GM19099 (cell line): ENCODE data around the gene CEACAM5.

ENCODE experiments used
- POLR2A ChIP-seq: IDR thresholded peaks from 3 replicates; pipeline ENCODE4 v1.6.1; 2011; ENCODE audit warnings: low read depth; ENCODE audit not compliant: insufficient read length; ENCODE audit errors: extremely low read depth

CEACAM5 gene

GRCh38 chr19:41696402-41697197 lies 11.8 kb upstream of the CEACAM5 start:
- no peak for TF ChIP-seq POLR2A

GRCh38 chr19:41697198-41697855 lies 11.1 kb upstream of the CEACAM5 start:
- no peak for TF ChIP-seq POLR2A

GRCh38 chr19:41698746-41699230 lies 9.6 kb upstream of the CEACAM5 start:
- no peak for TF ChIP-seq POLR2A

DNA sequence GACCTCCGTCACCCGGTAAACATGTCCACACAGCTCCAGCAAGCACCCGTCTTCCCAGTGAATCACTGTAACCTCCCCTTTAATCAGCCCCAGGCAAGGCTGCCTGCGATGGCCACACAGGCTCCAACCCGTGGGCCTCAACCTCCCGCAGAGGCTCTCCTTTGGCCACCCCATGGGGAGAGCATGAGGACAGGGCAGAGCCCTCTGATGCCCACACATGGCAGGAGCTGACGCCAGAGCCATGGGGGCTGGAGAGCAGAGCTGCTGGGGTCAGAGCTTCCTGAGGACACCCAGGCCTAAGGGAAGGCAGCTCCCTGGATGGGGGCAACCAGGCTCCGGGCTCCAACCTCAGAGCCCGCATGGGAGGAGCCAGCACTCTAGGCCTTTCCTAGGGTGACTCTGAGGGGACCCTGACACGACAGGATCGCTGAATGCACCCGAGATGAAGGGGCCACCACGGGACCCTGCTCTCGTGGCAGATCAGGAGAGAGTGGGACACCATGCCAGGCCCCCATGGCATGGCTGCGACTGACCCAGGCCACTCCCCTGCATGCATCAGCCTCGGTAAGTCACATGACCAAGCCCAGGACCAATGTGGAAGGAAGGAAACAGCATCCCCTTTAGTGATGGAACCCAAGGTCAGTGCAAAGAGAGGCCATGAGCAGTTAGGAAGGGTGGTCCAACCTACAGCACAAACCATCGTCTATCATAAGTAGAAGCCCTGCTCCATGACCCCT lies 9.0 kb upstream of the CEACAM5 start:
- TF ChIP-seq POLR2A, result no peak

DNA sequence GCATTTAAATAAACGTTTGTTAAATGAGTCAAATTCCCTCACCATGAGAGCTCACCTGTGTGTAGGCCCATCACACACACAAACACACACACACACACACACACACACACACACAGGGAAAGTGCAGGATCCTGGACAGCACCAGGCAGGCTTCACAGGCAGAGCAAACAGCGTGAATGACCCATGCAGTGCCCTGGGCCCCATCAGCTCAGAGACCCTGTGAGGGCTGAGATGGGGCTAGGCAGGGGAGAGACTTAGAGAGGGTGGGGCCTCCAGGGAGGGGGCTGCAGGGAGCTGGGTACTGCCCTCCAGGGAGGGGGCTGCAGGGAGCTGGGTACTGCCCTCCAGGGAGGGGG lies 8.5 kb upstream of the CEACAM5 start:
- TF ChIP-seq POLR2A, result no peak

DNA sequence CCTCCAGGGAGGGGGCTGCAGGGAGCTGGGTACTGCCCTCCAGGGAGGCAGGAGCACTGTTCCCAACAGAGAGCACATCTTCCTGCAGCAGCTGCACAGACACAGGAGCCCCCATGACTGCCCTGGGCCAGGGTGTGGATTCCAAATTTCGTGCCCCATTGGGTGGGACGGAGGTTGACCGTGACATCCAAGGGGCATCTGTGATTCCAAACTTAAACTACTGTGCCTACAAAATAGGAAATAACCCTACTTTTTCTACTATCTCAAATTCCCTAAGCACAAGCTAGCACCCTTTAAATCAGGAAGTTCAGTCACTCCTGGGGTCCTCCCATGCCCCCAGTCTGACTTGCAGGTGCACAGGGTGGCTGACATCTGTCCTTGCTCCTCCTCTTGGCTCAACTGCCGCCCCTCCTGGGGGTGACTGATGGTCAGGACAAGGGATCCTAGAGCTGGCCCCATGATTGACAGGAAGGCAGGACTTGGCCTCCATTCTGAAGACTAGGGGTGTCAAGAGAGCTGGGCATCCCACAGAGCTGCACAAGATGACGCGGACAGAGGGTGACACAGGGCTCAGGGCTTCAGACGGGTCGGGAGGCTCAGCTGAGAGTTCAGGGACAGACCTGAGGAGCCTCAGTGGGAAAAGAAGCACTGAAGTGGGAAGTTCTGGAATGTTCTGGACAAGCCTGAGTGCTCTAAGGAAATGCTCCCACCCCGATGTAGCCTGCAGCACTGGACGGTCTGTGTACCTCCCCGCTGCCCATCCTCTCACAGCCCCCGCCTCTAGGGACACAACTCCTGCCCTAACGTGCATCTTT lies 7.8 kb upstream of the CEACAM5 start:
- no peak for TF ChIP-seq POLR2A

- no peak for TF ChIP-seq POLR2A
These were observed 6.9 kb upstream of the CEACAM5 start for GRCh38 chr19:41701401-41702075.

DNA sequence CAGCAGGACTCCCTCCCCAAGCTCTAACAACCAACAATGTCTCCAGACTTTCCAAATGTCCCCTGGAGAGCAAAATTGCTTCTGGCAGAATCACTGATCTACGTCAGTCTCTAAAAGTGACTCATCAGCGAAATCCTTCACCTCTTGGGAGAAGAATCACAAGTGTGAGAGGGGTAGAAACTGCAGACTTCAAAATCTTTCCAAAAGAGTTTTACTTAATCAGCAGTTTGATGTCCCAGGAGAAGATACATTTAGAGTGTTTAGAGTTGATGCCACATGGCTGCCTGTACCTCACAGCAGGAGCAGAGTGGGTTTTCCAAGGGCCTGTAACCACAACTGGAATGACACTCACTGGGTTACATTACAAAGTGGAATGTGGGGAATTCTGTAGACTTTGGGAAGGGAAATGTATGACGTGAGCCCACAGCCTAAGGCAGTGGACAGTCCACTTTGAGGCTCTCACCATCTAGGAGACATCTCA lies 6.2 kb upstream of the CEACAM5 start:
- no peak for TF ChIP-seq POLR2A

DNA sequence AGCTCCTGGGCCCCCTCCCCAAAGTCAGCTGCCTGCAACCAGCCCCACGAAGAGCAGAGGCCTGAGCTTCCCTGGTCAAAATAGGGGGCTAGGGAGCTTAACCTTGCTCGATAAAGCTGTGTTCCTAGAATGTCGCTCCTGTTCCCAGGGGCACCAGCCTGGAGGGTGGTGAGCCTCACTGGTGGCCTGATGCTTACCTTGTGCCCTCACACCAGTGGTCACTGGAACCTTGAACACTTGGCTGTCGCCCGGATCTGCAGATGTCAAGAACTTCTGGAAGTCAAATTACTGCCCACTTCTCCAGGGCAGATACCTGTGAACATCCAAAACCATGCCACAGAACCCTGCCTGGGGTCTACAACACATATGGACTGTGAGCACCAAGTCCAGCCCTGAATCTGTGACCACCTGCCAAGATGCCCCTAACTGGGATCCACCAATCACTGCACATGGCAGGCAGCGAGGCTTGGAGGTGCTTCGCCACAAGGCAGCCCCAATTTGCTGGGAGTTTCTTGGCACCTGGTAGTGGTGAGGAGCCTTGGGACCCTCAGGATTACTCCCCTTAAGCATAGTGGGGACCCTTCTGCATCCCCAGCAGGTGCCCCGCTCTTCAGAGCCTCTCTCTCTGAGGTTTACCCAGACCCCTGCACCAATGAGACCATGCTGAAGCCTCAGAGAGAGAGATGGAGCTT lies 4.7 kb upstream of the CEACAM5 start:
- TF ChIP-seq POLR2A, result no peak

- no peak for TF ChIP-seq POLR2A
These were observed 2.8 kb upstream of the CEACAM5 start for GRCh38 chr19:41705393-41706174.

DNA sequence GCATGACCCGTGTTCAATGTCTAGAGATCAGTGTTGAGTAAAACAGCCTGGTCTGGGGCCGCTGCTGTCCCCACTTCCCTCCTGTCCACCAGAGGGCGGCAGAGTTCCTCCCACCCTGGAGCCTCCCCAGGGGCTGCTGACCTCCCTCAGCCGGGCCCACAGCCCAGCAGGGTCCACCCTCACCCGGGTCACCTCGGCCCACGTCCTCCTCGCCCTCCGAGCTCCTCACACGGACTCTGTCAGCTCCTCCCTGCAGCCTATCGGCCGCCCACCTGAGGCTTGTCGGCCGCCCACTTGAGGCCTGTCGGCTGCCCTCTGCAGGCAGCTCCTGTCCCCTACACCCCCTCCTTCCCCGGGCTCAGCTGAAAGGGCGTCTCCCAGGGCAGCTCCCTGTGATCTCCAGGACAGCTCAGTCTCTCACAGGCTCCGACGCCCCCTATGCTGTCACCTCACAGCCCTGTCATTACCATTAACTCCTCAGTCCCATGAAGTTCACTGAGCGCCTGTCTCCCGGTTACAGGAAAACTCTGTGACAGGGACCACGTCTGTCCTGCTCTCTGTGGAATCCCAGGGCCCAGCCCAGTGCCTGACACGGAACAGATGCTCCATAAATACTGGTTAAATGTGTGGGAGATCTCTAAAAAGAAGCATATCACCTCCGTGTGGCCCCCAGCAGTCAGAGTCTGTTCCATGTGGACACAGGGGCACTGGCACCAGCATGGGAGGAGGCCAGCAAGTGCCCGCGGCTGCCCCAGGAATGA lies 1.5 kb upstream of the CEACAM5 start:
- no peak for TF ChIP-seq POLR2A

- no peak for TF ChIP-seq POLR2A
These were observed 969 bp upstream of the CEACAM5 start for GRCh38 chr19:41707502-41707812.
